Activated T-helper 1 cell treated with anti-CD3 and anti-CD28 coated beads, Interleukin-2, amount 50 U/mL, for 16 hours (primary cell): ENCODE measurements around the gene ZNF99.
"Not testable (repeated sequence)": the region's sequence is repeated elsewhere in the genome, so short reads cannot be mapped to it uniquely, and the experiment has no call there.

Source experiments
- DNase-seq, 2 donors: peaks; one replicate each; pipeline ENCODE4 v3.0.0-alpha.2; 2020; ENCODE audit warnings: low read depth in 1 of 2, low spot score in 1 of 2

ZNF99 gene

GRCh38 chr19:22783651-22784410 is at the start of gene ZNF99:
ZNF99 (minus strand) TSS chr19:22784151; CDS start chr19:22784016, 135 bp downstream.
- DNase-seq: no peak

- DNase-seq: no peak
Measured at GRCh38 chr19:22832031-22832762, 48.2 kb upstream of the ZNF99 start, which contains the start of gene ZNF723. ZNF723 (plus strand) TSS chr19:22832291; CDS start chr19:22832380, 89 bp downstream.

- DNase-seq: no peak
Measured at GRCh38 chr19:22831211-22831610, 47.3 kb upstream of the ZNF99 start.

GRCh38 chr19:22814124-22814523 is 30.2 kb upstream of the ZNF99 start:
- no peak for DNase-seq

- no peak for DNase-seq
Measured at GRCh38 chr19:22807061-22807835, 23.3 kb upstream of the ZNF99 start.

GRCh38 chr19:22806418-22806817 is 22.5 kb upstream of the ZNF99 start:
- no peak for DNase-seq

GRCh38 chr19:22797040-22797439 is 13.1 kb upstream of the ZNF99 start:
- DNase-seq: no peak

GRCh38 chr19:22792863-22793262 is 8.9 kb upstream of the ZNF99 start:
- DNase-seq: not testable (repeated sequence)

GRCh38 chr19:22735911-22736645 is 47.9 kb downstream of the ZNF99 start:
- DNase-seq: no peak

- no peak for DNase-seq
Measured at GRCh38 chr19:22733691-22734090, 50.3 kb downstream of the ZNF99 start.

- not testable (repeated sequence) for DNase-seq
Measured at GRCh38 chr19:22728214-22728613, 55.7 kb downstream of the ZNF99 start.

GRCh38 chr19:22721533-22721932 is 62.4 kb downstream of the ZNF99 start:
- DNase-seq: not testable (repeated sequence)

GRCh38 chr19:22708983-22709382 is 75.0 kb downstream of the ZNF99 start:
- DNase-seq: no peak

- not testable (repeated sequence) for DNase-seq
Measured at GRCh38 chr19:22703096-22703495, 80.9 kb downstream of the ZNF99 start.

- DNase-seq: not testable (repeated sequence)
Measured at GRCh38 chr19:22702661-22703060, 81.3 kb downstream of the ZNF99 start.
